ENCODE measurements around the gene MKRN2OS. TPM values are rescaled to one million over a fixed set of nuclear protein-coding genes. Genes with fewer than 3 reads are reported as not detected.

The MKRN2OS gene
- total and polyA plus RNA-seq, 10 donors: not detected

GRCh38 chr3:12521010-12521409 is 24.3 kb downstream of the MKRN2OS start:
- no peak for DNase-seq
- no peaks in the 10 kb centered on the region for H3K4me1 ChIP-seq
- intact Hi-C loops (cut with DNase I; ENCODE audit: low total_unique reads): no loop called here
- H3K27ac ChIP-seq: no peak overlapping the region
- no peaks in the 10 kb centered on the region for H3K27me3 ChIP-seq (replicated peaks in 1 of 7)
- peaks cover 0 to 65% (median 6%) of the 10 kb centered on the region in 6 donors for H3K36me3 ChIP-seq
- WGBS, 5 donors: 93 to 100% (median 97%) methylated on average over 2 of the region's 2 CpGs
- no peaks in the 10 kb centered on the region for H3K9me3 ChIP-seq
- H3K4me3 ChIP-seq: no peak overlapping the region
- TF ChIP-seq POLR2A (IDR thresholded peaks at IDR 0.05) (no peak), POLR2AphosphoS5 (IDR thresholded peaks at IDR 0.05) (no peak), CTCF (IDR thresholded peaks at IDR 0.05 in 8 of 11, conservative IDR thresholded peaks at IDR 0.05 in 3 of 11) (no peak)

GRCh38 chr3:12518261-12519028 is 26.9 kb downstream of the MKRN2OS start:
- Histone ChIP-seq H3K9me3 (no peaks in the 10 kb centered on the region), H3K36me3 (peaks cover 0 to 57% (median 6%) of the 10 kb centered on the region in 6 donors), H3K27me3 (replicated peaks in 1 of 7) (no peaks in the 10 kb centered on the region), H3K4me1 (no peaks in the 10 kb centered on the region), H3K27ac (no peak overlapping the region), H3K4me3 (no peak overlapping the region)
- no peak for DNase-seq
- WGBS, 5 donors: 95 to 97% (median 96%) methylated on average over 6 of the region's 6 CpGs
- intact Hi-C loops (cut with DNase I; ENCODE audit: low total_unique reads): no loop called here
- TF ChIP-seq POLR2A (IDR thresholded peaks at IDR 0.05) (no peak), POLR2AphosphoS5 (IDR thresholded peaks at IDR 0.05) (no peak), CTCF (IDR thresholded peaks at IDR 0.05 in 8 of 11, conservative IDR thresholded peaks at IDR 0.05 in 3 of 11) (no peak)

GRCh38 chr3:12516873-12517272 is 28.4 kb downstream of the MKRN2OS start:
- WGBS, 5 donors: 93 to 98% (median 97%) methylated on average over 11 of the region's 11 CpGs
- DNase-seq: no peak
- Histone ChIP-seq H3K4me1 (no peaks in the 10 kb centered on the region), H3K4me3 (no peak overlapping the region), H3K9me3 (no peaks in the 10 kb centered on the region), H3K36me3 (peaks cover 0 to 55% (median 3%) of the 10 kb centered on the region in 6 donors), H3K27ac (no peak overlapping the region), H3K27me3 (replicated peaks in 1 of 7) (no peaks in the 10 kb centered on the region)
- intact Hi-C loops (cut with DNase I; ENCODE audit: low total_unique reads): no loop called here
- TF ChIP-seq POLR2A (IDR thresholded peaks at IDR 0.05): no peak

DNA sequence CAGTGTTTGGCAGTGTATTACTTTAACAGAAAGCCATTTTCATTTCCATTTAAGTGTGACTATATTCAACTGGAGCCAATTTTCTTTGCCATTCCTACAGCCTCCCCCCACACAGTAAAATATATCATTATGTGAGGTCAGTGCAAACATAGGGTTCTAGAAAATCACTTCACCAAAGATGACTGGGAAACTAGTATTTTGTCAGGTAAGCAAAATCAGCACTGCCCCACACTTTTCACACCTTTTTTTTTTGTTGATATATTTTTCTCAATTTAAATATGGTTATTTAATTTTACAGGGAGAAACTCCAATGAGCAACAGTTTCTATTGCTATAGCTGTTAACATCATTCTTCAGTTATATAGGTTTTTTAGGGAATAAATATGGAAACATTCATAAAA is 29.7 kb downstream of the MKRN2OS start:
- no peaks in the 10 kb centered on the region for H3K9me3 ChIP-seq
- peaks cover 0 to 56% (median 4%) of the 10 kb centered on the region in 6 donors for H3K36me3 ChIP-seq
- H3K4me1 ChIP-seq: no peaks in the 10 kb centered on the region
- no peak overlapping the region for H3K4me3 ChIP-seq
- no peak overlapping the region for H3K27ac ChIP-seq
- TF ChIP-seq POLR2A (IDR thresholded peaks at IDR 0.05) (no peak), POLR2AphosphoS5 (IDR thresholded peaks at IDR 0.05) (no peak), CTCF (IDR thresholded peaks at IDR 0.05 in 8 of 11, conservative IDR thresholded peaks at IDR 0.05 in 3 of 11) (no peak)
- H3K27me3 ChIP-seq (replicated peaks in 1 of 7): no peaks in the 10 kb centered on the region
- no peak for DNase-seq
- intact Hi-C loops (cut with DNase I; ENCODE audit: low total_unique reads): no loop called here
